ENCODE measurements around the gene CEP192.

DNA sequence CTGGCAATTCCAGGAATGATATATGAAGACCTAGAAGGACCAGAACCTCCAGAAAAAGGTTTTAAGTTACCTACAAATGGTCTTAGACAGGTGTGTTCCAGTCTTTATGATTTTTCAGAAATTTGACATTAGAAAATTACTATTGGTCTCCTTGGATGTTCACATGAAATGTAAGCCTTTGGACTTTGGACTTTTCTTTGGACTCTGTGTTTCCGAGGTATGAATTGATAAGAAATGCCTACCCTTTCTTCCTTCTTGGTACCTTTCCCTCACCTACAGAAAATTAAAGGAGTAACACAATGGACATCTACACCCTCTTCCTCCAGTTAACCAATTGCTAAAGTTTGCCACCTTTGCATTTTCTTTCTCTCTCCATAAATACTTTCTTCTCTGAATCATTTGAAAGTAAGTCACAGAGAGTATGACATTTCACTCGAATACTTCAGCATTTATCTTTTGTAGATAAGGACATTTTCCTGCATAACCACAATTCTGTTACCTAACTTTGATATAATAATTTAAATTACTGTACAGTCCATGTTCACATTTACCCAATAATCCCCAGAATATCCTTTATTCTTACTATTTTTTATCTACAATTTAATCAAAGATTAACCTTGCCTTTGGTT, 26.2 kb downstream of the CEP192 start:
- TF ChIP-seq ZNF274 (IDR thresholded peaks at IDR 0.05; ENCODE audit: low read depth, low read length) (no peak), SUZ12 (IDR thresholded peaks at IDR 0.05; ENCODE audit: extremely low read depth, insufficient read depth, insufficient read length) (no peak)

All from NT2/D1 (cell line).